GM12878 (cell line): Measurements from ENCODE around the gene TKFC.

Experiments
- CTCF ChIP-seq, 3 experiments: IDR thresholded peaks in 2 of 3; conservative IDR thresholded peaks in 1 of 3; 2 replicates each; pipeline ENCODE4 v1.5.1; 2011; ENCODE audit warnings: low read depth in 3 of 3, low read length in 3 of 3, mild to moderate bottlenecking in 3 of 3, control low read depth in 2 of 3, moderate library complexity in 2 of 3, inconsistent platforms in 1 of 3, mixed read lengths in 1 of 3; ENCODE audit not compliant: control insufficient read depth in 2 of 3, insufficient read depth in 1 of 3; ENCODE audit errors: extremely low read depth in 1 of 3
- KDM1A ChIP-seq: fragments of 200-600 bp; sonication (generic); IDR thresholded peaks from 2 replicates; pipeline ENCODE4 v1.6.1; 2016; ENCODE audit warnings: borderline replicate concordance
- MAX ChIP-seq: IDR thresholded peaks from 2 replicates; pipeline ENCODE4 v1.6.1; 2012; ENCODE audit warnings: low read depth, low read length, improper control_type of control experiment
- PKNOX1 ChIP-seq: fragments of 450-650 bp; IDR thresholded peaks from 2 replicates; pipeline ENCODE4 v1.6.1; 2016; ENCODE audit warnings: mild to moderate bottlenecking
- POLR2A ChIP-seq: IDR thresholded peaks from 2 replicates; pipeline ENCODE4 v1.6.1; 2011; ENCODE audit warnings: low read depth, mild to moderate bottlenecking, low read length
- RBBP5 ChIP-seq: fragments of 200-600 bp; sonication (generic); conservative IDR thresholded peaks from 2 replicates; pipeline ENCODE4 v1.6.1; 2016
- RELA ChIP-seq: fragments of 450-650 bp; IDR thresholded peaks from 2 replicates; pipeline ENCODE4 v1.8.0; 2014; ENCODE audit warnings: borderline replicate concordance; ENCODE audit not compliant: partially characterized antibody
- SIN3A ChIP-seq: IDR thresholded peaks from 2 replicates; pipeline ENCODE4 v1.6.1; 2012; ENCODE audit warnings: low read depth, low read length, improper control_type of control experiment
- YY1 ChIP-seq: IDR thresholded peaks from 2 replicates; pipeline ENCODE4 v1.6.1; 2011; ENCODE audit warnings: low read depth, mild to moderate bottlenecking, low read length
- ZNF274 ChIP-seq: IDR thresholded peaks from one replicate; pipeline ENCODE4 v1.8.0; 2011; ENCODE audit not compliant: insufficient read length, insufficient read depth

- TF ChIP-seq ZNF274 (no peak), SIN3A (no peak), PKNOX1 (no peak), RELA (no peak), CTCF (IDR thresholded peaks at IDR 0.05 in 2 of 3, conservative IDR thresholded peaks at IDR 0.05 in 1 of 3; ENCODE audit: control insufficient read depth in 2 of 3, extremely low read depth in 1 of 3, insufficient read depth in 1 of 3, low read depth in 3 of 3, low read length in 3 of 3) (peak; percentile 18 to 53 (median 26); a peak in 5 of 6 replicates), KDM1A (no peak), POLR2A (no peak), YY1 (no peak), MAX (no peak), RBBP5 (no peak)
These were observed 60.1 kb downstream of the TKFC start for GRCh38 chr11:61392981-61393595.
